KBM-7 (cell line): ENCODE data around the gene NDUFS1.
A peak's percentile ranks its signal among the peaks of the same experiment; 100 is the strongest.
"Not testable (repeated sequence)": the region's sequence is repeated elsewhere in the genome, so short reads cannot be mapped to it uniquely, and the experiment has no call there.

Source experiments
- DNase-seq: peaks from one replicate; pipeline ENCODE4 v3.0.0-alpha.2; 2015
- in situ Hi-C: fragments of 300-500 bp; cut with MboI; formaldehyde crosslinking; loops from 2 replicates; pipeline ENCODE4 v1.14.3; 2020; ENCODE audit warnings: low sequenced_read_pairs, low pct_unique_long_range_greater_than_20kb, mixed read lengths

Gene NDUFS1

GRCh38 chr2:206112846-206113547, 46.2 kb downstream of the NDUFS1 start:
- in situ Hi-C loops: no loop called here
- no peak for DNase-seq

- DNase-seq: no peak
- in situ Hi-C loops: no loop called here
These were observed 47.1 kb downstream of the NDUFS1 start for GRCh38 chr2:206112108-206112507.

GRCh38 chr2:206108713-206109112, 50.5 kb downstream of the NDUFS1 start:
- no peak for DNase-seq
- in situ Hi-C loops: no loop called here

DNA sequence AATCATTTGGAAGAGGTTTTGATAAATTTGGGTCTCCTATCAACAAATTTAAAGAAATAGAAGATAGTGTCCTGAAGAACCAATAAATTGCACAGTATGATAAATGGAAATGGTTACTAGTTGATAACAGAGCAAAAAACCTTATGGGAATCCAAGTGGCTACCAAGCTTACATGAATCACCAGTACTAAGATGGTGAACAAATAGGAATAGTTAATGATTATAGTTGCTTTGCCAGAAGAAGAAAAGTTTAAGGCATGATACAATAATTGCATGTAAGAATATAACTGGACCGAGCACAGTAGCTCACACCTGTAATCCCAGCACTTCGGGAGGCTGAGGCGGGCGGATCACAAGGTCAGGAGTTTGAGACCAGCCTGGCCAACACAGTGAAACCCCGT, 53.7 kb downstream of the NDUFS1 start:
- in situ Hi-C loops: no loop called here
- DNase-seq: no peak

DNA sequence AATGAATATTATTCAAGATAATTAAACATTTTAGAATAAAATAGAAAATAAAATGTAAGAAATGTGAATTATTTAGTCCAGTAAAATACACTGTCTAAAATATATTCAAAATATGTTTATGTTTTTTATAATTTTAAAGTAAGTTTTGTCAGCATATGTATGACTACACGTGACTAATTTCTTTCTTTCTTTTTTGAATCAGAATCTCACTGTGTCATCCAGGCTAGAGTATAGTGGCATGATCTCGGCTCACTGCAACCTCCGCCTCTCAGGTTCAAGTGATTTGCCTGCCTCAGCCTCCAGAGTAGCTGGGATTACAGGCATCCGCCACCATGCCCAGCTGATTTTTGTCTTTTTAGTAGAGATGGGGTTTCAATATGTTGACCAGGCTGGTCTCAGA, 54.2 kb downstream of the NDUFS1 start:
- in situ Hi-C loops: no loop called here
- no peak for DNase-seq

DNA sequence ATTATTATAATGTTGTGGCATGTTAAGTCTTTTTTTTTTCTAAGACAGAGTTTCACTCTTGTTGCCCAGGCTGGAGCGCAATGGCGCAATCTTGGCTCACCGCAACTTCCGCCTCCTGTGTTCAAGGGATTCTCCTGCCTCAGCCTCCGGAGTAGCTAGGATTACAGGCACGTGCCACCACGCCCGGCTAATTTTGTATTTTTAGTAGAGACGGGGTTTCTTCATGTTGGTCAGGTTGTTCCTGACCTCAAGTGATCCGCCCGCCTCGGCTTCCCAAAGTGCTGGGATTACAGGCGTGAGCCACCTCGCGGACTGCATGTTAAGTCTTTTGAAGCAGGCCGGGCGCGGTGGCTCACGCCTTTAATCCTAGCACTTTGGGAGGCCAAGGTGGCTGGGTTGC, 60.4 kb downstream of the NDUFS1 start:
- DNase-seq, in situ Hi-C loops: not testable (repeated sequence)

DNA sequence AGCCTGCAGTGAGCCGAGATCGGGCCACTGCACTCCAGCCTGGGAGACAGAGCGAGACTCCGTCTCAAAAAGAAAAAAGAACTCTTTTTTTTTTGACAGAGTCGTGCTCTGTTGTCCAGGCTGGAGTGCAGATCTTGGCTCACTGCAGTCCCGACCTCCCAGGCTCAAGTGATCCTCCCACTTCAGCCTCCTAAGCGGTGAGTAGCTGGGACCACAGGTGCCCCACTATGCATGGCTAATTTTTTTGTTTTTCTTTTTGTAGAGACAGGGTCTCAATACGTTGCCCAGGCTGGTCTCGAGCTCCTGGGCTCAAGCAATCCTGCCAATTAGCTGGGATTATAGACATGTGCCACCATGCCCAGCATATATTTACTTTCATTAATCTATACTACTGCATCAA, 60.8 kb downstream of the NDUFS1 start:
- in situ Hi-C loops: no loop called here
- no peak for DNase-seq

DNA sequence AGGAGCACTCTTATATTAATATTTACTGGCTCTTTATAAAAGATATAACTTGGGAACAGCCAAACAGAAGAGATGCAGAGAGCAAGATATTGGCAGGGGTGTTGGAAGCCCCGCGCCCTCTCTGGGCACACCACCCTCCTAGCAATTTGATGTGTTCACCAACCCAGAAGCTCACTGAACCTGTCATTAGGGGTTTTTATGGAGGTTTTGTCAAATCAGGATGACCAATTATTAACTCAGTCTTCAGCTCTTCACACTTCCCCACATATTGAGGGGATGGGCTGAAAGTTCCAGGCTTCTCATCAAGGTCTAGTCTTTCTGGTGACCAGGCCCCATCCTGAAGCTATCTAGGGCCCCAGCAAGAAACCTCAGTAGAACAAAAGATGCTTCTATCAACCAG, 62.4 kb downstream of the NDUFS1 start:
- in situ Hi-C loops: no loop called here
- DNase-seq: no peak

GRCh38 chr2:206095536-206096332, 63.5 kb downstream of the NDUFS1 start:
- DNase-seq: peak; percentile 79

DNA sequence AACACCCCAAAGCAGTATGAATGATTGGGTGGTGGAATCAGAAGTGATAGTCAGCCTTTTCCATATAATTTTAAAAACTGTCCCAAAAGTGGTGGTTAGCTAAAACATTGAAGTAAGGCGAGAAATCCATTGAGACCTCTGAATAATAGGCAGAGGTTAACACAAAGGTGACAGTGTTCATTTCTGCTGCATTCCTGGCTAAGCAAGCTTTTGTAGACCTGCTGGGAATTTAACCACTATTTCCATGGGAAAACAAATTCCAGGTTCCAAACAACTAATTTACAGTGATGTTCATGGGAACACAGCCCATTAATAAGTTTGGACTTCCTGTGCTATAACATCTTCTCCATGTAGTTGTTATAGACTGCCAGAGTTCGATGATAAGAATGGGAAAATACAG, 66.9 kb downstream of the NDUFS1 start:
- in situ Hi-C loops: no loop called here
- no peak for DNase-seq

More at GRCh38 chr2:206095536-206096332, 63.5 kb downstream of the NDUFS1 start:
- in situ Hi-C loops: no loop called here

GRCh38 chr2:206088248-206088647, 71.0 kb downstream of the NDUFS1 start:
- no peak for DNase-seq
- in situ Hi-C loops: no loop called here

GRCh38 chr2:206086716-206087350, 72.4 kb downstream of the NDUFS1 start:
- peak; percentile 43 for DNase-seq
- in situ Hi-C loops: no loop called here

- peak; percentile 91 for DNase-seq
- in situ Hi-C loops: no loop called here
These were observed 73.3 kb downstream of the NDUFS1 start, which contains the start of gene INO80D for GRCh38 chr2:206085742-206086445. TSS of gene INO80D (minus strand) at chr2:206086174. CDS start at chr2:206063016, 23,158 bp downstream.

DNA sequence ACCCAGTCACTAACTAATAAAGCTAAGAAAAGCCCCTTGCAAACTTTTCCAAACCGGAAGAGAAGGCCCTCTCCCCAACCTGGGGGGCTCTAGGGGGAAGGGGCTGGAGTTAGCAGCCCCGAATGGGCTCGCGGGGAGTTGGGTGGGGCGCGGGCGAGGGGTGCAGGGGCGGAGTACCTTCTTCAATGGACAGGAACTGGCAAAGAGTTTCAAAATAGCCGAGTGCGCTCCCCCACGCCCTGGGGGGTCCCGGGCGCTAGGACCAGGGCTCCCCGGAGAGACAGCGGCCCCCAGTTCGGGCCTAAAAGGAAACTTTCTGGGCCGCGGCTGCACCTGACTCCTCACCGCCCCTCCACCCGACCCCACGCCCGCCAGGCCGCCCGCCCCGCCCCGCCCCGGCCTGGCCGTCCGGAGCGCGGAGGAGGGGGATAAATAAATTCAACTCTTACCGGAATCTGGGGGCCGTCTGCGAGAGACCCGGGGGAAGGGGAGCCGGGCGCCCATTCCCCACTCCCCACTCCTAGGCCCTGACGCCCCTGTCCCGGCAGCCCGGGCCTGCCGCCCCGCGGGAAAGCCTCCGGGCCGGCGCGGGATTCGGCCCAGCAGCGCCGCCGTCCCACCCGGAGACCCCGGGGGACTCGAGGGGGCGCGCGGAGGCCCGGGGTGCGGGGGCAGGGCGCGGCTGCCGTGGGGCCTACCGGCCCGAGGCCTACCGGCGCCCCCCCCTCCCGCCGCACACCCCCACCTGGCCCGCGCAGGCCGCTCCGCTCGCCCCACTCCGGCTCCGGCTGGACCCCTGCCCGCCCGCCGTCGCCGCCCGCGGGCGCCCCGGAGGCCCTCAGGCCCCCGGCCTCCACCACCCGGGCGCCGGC, 74.1 kb downstream of the NDUFS1 start:
- DNase-seq: peak; percentile 29
- in situ Hi-C loops: no loop called here

DNA sequence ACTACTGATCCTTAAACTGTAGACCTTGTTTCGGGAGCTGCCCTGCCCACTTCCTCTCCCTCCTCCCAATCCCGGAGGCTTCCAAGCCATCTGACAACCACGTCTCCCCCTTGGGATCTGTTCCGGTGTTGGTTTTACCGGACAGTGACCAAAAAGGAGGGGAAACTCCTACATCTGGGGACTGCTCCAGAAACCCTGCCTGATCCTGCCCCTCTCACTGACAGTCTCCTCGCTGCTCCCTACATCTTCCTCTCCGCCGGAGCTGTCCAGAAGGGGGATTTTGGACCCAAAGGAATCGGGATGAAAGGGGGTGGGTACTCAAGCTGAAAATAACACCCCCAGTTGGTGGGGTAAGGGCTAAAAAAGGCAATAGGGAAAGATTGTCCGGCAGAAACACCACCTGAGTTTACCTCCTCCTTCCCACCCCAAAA, 74.8 kb downstream of the NDUFS1 start:
- peak; percentile 63 for DNase-seq
- in situ Hi-C loops: no loop called here

- peak; percentile 30 for DNase-seq
These were observed 75.4 kb downstream of the NDUFS1 start for GRCh38 chr2:206083602-206084438.

GRCh38 chr2:206082298-206082843, 76.9 kb downstream of the NDUFS1 start:
- DNase-seq: no peak
- in situ Hi-C loops: no loop called here

More at GRCh38 chr2:206083602-206084438, 75.4 kb downstream of the NDUFS1 start:
- in situ Hi-C loops: no loop called here
